Kidney (tissue), 14 donors: ENCODE data around the gene METAP2. TPM values are rescaled to one million over a fixed set of nuclear protein-coding genes. Genes with fewer than 3 reads are reported as not detected.

Source experiments
- DNase-seq, 5 donors: peaks; one replicate each; pipeline ENCODE4 v3.0.0-alpha.2; 2013 to 2020
- FAIRE-seq: peaks from 2 replicates; lab custom pipeline; 2012; peaks lifted over from hg19 to GRCh38; lab: Jason Lieb, UNC
- H3K27ac ChIP-seq, 2 donors: one replicate each; pipeline ENCODE4 v1.7.0; 2013; ENCODE audit warnings: low read depth in 2 of 2, low read length in 2 of 2, inconsistent platforms in 1 of 2
- H3K27me3 ChIP-seq: one replicate; pipeline ENCODE4 v1.7.1; 2013; ENCODE audit warnings: low read length, inconsistent platforms; ENCODE audit not compliant: control insufficient read depth, insufficient read depth
- H3K36me3 ChIP-seq, 3 donors: one replicate each; pipeline versions ENCODE4 v1.7.0 to v1.7.1; 2013; ENCODE audit warnings: low read length in 3 of 3, control low read depth in 1 of 3, inconsistent platforms in 1 of 3; ENCODE audit not compliant: insufficient read depth in 3 of 3, control insufficient read depth in 2 of 3
- H3K4me1 ChIP-seq, 3 donors: one replicate each; pipeline versions ENCODE4 v1.7.0 to v1.7.1; 2013; ENCODE audit warnings: low read length in 3 of 3, inconsistent platforms in 1 of 3, low read depth in 1 of 3; ENCODE audit not compliant: control insufficient read depth in 2 of 3, insufficient read depth in 2 of 3
- H3K4me3 ChIP-seq, 3 donors: one replicate each; pipeline versions ENCODE4 v1.7.0 to v1.8.1; 2013; ENCODE audit warnings: low read length in 3 of 3, control low read depth in 1 of 3, inconsistent platforms in 1 of 3
- H3K9ac ChIP-seq, 3 donors: one replicate each; pipeline versions ENCODE4 v1.7.0 to v1.7.1; 2013; ENCODE audit warnings: low read length in 3 of 3, control low read depth in 1 of 3, inconsistent platforms in 1 of 3
- H3K9me3 ChIP-seq, 3 donors: one replicate each; pipeline versions ENCODE4 v1.7.0 to v1.7.1; 2013; ENCODE audit warnings: low read length in 3 of 3, control low read depth in 1 of 3, inconsistent platforms in 1 of 3; ENCODE audit not compliant: control insufficient read depth in 2 of 3, insufficient read depth in 1 of 3
- intact Hi-C: fragments of 100-400 bp; cut with DNase I; formaldehyde crosslinking; loops from one replicate; pipeline ENCODE4 v1.11.1; 2022
- polyA plus RNA-seq: library from polyadenylated mRNA; stranded (reverse); fragments of 350-450 nt; fragmentation: Illumina TruSeq; extraction: RNeasy Lipid Tissue Mini Kit (QIAGEN cat#74804); gene quantifications from one replicate; pipeline ENCODE4 v1.2.3, GENCODE V29; 2014; ENCODE audit warnings: low read depth, low replicate concordance; ENCODE audit not compliant: insufficient read depth
- total RNA-seq: library from RNA; stranded (reverse); fragmentation: NEBNext Ultra II Directional; extraction: Animal tissue kit (Norgen Biotek cat#: 25700); gene quantifications from one replicate; pipeline ENCODE4 v1.2.1, GENCODE V29; 2021
- TF ChIP-seq, protein P1 (sequence below): IDR thresholded peaks from 3 replicates; pipeline ENCODE4 v1.5.1; 2012; ENCODE audit warnings: mild to moderate bottlenecking, moderate library complexity, borderline replicate concordance; ENCODE audit not compliant: insufficient read depth; ENCODE audit errors: extremely low read depth
- donor health status: control.
- donor health status: control.
- donor health status: control.
- donor health status: control.
- donor health status: control.
- donor health status: DM: yes; HTN: yes; CAD: no.
- donor health status: Normal renal cell carcinoma (clear cell type).

The METAP2 gene
- total and polyA plus RNA-seq, 2 donors from 2014 or later = 59.1 to 65.7 TPM

DNA sequence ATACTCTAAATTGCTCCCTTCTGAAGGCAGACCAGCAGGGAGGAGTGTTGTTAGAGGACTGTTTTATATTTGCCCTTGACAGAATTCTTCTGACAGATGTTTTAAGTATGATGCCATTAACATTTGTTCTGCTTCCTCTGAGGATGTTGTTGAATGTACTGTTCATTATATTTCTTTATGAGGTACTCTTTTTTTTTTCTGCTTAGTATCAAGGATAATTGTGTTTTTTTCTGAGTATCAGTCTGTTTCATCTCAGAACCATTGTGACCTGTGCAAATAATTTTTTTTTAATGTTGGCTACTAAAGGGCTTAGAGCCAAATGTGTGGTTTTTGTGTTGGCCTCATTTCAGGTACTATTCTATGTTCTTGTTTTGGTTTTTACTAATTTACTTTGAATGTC, 10.6 kb downstream of the METAP2 start:
- no peak overlapping the region for H3K9ac ChIP-seq
- no peak overlapping the region for H3K4me3 ChIP-seq
- H3K27ac ChIP-seq = no peak overlapping the region
- intact Hi-C loops = no loop called here
- H3K36me3 ChIP-seq = peaks cover 5 to 23% (median 12%) of the 10 kb centered on the region in 3 donors
- no peak for DNase-seq
- FAIRE-seq = no peak
- H3K4me1 ChIP-seq = no peaks in the 10 kb centered on the region
- TF ChIP-seq, protein P1, sequence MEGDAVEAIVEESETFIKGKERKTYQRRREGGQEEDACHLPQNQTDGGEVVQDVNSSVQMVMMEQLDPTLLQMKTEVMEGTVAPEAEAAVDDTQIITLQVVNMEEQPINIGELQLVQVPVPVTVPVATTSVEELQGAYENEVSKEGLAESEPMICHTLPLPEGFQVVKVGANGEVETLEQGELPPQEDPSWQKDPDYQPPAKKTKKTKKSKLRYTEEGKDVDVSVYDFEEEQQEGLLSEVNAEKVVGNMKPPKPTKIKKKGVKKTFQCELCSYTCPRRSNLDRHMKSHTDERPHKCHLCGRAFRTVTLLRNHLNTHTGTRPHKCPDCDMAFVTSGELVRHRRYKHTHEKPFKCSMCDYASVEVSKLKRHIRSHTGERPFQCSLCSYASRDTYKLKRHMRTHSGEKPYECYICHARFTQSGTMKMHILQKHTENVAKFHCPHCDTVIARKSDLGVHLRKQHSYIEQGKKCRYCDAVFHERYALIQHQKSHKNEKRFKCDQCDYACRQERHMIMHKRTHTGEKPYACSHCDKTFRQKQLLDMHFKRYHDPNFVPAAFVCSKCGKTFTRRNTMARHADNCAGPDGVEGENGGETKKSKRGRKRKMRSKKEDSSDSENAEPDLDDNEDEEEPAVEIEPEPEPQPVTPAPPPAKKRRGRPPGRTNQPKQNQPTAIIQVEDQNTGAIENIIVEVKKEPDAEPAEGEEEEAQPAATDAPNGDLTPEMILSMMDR = no peak
- H3K27me3 ChIP-seq = no peaks in the 10 kb centered on the region
- H3K9me3 ChIP-seq = no peaks in the 10 kb centered on the region

DNA sequence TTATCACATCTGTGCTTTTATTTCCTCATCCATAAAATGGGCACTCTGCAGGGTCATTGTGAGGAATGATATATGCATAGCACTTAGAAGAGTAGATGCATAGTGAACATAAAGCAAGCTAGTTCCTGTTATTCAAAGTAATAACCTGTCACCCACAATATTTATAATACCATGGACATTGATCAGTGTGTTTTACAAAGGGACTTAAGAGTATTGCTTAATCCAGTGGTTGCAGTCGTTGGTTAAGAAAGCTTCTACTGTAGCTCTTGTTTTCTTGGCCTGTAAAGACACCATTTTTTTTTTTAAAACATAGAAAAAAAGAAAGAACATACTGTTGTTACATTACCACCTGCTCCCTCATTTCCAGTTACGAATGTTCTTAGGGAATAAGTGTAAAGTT, 13.1 kb downstream of the METAP2 start:
- peaks cover 7 to 23% (median 14%) of the 10 kb centered on the region in 3 donors for H3K36me3 ChIP-seq

DNA sequence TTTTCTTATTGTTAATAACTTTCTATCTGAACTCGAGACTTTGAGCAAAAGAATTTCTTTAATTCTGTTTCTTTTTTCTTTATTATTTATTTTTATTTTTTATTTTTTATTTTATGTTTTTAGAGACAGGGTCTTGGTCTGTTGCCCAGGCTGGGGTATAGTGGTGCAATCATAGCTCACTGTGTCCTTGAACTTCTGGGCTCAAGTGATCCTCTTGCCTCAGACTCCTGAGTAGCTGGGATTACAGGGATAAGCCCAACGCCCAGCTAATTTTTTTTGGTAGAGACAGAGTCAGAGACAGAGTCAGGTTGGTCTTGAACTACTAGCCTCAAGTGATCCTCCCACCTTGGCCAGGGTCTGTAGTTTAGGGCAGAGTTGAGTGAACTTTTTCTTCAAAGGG, 18.5 kb downstream of the METAP2 start:
- TF ChIP-seq, protein P1 = no peak
- Histone ChIP-seq H3K27ac (no peak overlapping the region), H3K36me3 (peaks cover 16 to 33% (median 19%) of the 10 kb centered on the region in 3 donors), H3K27me3 (no peaks in the 10 kb centered on the region), H3K4me1 (no peaks in the 10 kb centered on the region), H3K9ac (no peak overlapping the region), H3K4me3 (no peak overlapping the region), H3K9me3 (no peaks in the 10 kb centered on the region)
- no peak for FAIRE-seq
- intact Hi-C loops = no loop called here
- no peak for DNase-seq

More for the DNA sequence above, 13.1 kb downstream of the METAP2 start:
- Histone ChIP-seq H3K9me3 (no peaks in the 10 kb centered on the region), H3K27me3 (no peaks in the 10 kb centered on the region), H3K4me3 (no peak overlapping the region), H3K27ac (no peak overlapping the region), H3K9ac (no peak overlapping the region), H3K4me1 (no peaks in the 10 kb centered on the region)
- intact Hi-C loops = no loop called here
- FAIRE-seq (no peak), DNase-seq (no peak)
- TF ChIP-seq, protein P1 = no peak

DNA sequence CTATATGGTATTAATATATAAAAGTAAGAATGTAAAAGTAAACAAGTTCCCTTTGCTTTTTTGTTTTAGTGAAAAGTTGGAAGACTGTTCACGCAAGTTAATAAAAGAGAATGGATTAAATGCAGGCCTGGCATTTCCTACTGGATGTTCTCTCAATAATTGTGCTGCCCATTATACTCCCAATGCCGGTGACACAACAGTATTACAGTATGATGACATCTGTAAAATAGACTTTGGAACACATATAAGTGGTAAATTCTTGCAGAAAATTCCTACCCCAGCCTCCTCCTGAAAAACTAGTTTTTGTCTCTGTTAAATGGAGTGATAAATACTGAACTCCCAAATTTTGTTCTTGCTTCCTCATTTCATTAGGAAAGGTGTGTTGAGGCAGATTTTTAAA, 20.9 kb downstream of the METAP2 start:
- DNase-seq (no peak), FAIRE-seq (no peak)
- H3K36me3 ChIP-seq = peaks cover 20 to 33% (median 21%) of the 10 kb centered on the region in 3 donors

More for the DNA sequence above, 20.9 kb downstream of the METAP2 start:
- H3K9ac ChIP-seq = no peak overlapping the region
- H3K4me3 ChIP-seq = no peak overlapping the region
- no peaks in the 10 kb centered on the region for H3K9me3 ChIP-seq
- TF ChIP-seq, protein P1 = no peak
- intact Hi-C loops = no loop called here
- no peaks in the 10 kb centered on the region for H3K27me3 ChIP-seq
- H3K27ac ChIP-seq = no peak overlapping the region
- H3K4me1 ChIP-seq = no peaks in the 10 kb centered on the region
